HCT116 (cell line): ENCODE results near the gene KCNIP4. TPM values are rescaled to one million over a fixed set of nuclear protein-coding genes. Genes with fewer than 3 reads are reported as not detected.

Source experiments
- ATAC-seq: fragments of 200-7000 bp; cut with Tn5 transposase; 2 replicates; pipeline ENCODE4 v1.9.1; 2020; ENCODE audit warnings: mild to moderate bottlenecking, moderate library complexity
- BruUV-seq: library from RNA; stranded (reverse); fragments of 400-500 nt; replicated peaks from 2 replicates; lab custom pipeline; 2021; lab: Mats Ljungman, UMichigan
- CTCF ChIA-PET: fragments of 300-600 bp; sonication (Branson Sonifier 250); formaldehyde crosslinking; loops from one replicate; lab custom pipeline; 2021; ENCODE audit warnings: antibody characterized with exemption; lab: Charles Lee
- POLR2A ChIA-PET: fragments of 300-600, 350-600 bp; sonication (Branson Sonifier 250); formaldehyde crosslinking; loops from one replicate; lab custom pipeline; 2021; ENCODE audit warnings: antibody characterized with exemption; lab: Charles Lee
- RAD21 ChIA-PET, 2 experiments: fragments of 300-600 bp; sonication (Branson Sonifier 250); formaldehyde crosslinking; loops; one replicate each; lab custom pipeline; 2023; ENCODE audit warnings: low total read pairs in 2 of 2; ENCODE audit not compliant: uncharacterized antibody in 2 of 2, unreplicated experiment in 2 of 2, low non-redundant PET in 1 of 2; lab: Charles Lee
- DNase-seq: peaks from one replicate; pipeline ENCODE4 v3.0.0-alpha.2; 2010; ENCODE audit warnings: low read depth, low spot score
- H2AFZ ChIP-seq: fragments of 200-600 bp; shearing (Covaris generic), sonication (generic); 2 replicates; pipeline ENCODE4 v1.6.1; 2017; ENCODE audit warnings: low read depth, mixed run types, mixed read lengths, antibody characterized with exemption, low read length; ENCODE audit not compliant: poor library complexity, severe bottlenecking
- H3K27ac ChIP-seq: 2 replicates; pipeline ENCODE4 v1.5.1; 2012; ENCODE audit warnings: low read depth, low read length
- H3K27me3 ChIP-seq: fragments of 200-600 bp; sonication (generic); 2 replicates; pipeline ENCODE4 v1.6.1; 2016; ENCODE audit warnings: mixed run types, low read length, mixed read lengths; ENCODE audit not compliant: insufficient read depth
- H3K36me3 ChIP-seq, 2 experiments: fragments of 200-500 bp in 1 of 2; fragments of 200-600 bp in 1 of 2; sonication (Bioruptor generic) in 1 of 2; sonication (generic) in 1 of 2; 2 replicates each; pipeline versions ENCODE4 v1.5.1 to v1.6.1; 2014 to 2016; ENCODE audit warnings: low read length in 2 of 2, inconsistent platforms in 1 of 2, mixed read lengths in 1 of 2, mixed run types in 1 of 2; ENCODE audit not compliant: insufficient read depth in 2 of 2, control insufficient read depth in 1 of 2
- H3K4me1 ChIP-seq, 2 experiments: fragments of 200-600 bp in 1 of 2; sonication (generic) in 1 of 2; 2 replicates each; pipeline versions ENCODE4 v1.5.1 to v1.6.1; 2012 to 2017; ENCODE audit warnings: low read length in 2 of 2, inconsistent platforms in 1 of 2, mild to moderate bottlenecking in 1 of 2, mixed read lengths in 1 of 2, mixed run types in 1 of 2, moderate library complexity in 1 of 2; ENCODE audit not compliant: insufficient read depth in 2 of 2, control insufficient read depth in 1 of 2
- H3K4me2 ChIP-seq: fragments of 200-600 bp; sonication (generic); 2 replicates; pipeline ENCODE4 v1.6.1; 2017; ENCODE audit warnings: mixed run types, low read length, mixed read lengths
- H3K4me3 ChIP-seq, 2 experiments: fragments of 200-600 bp in 1 of 2; sonication (generic) in 1 of 2; replicated peaks in 1 of 2; 2 replicates each; pipeline ENCODE4 v1.5.1; 2011 to 2016; ENCODE audit warnings: low read length in 2 of 2, control low read depth in 1 of 2, low read depth in 1 of 2, mild to moderate bottlenecking in 1 of 2, mixed read lengths in 1 of 2, mixed run types in 1 of 2
- H3K79me2 ChIP-seq: fragments of 200-600 bp; sonication (generic); 2 replicates; pipeline ENCODE4 v1.6.1; 2017; ENCODE audit warnings: mild to moderate bottlenecking, mixed run types, low read length, moderate library complexity, mixed read lengths; ENCODE audit not compliant: insufficient read depth
- H3K9ac ChIP-seq: fragments of 200-600 bp; sonication (generic); 2 replicates; pipeline ENCODE4 v1.6.1; 2016; ENCODE audit warnings: low read length, mixed read lengths
- H3K9me2 ChIP-seq: fragments of 200-600 bp; sonication (generic), shearing (Covaris generic); 2 replicates; pipeline ENCODE4 v1.6.1; 2017; ENCODE audit warnings: mixed run types, mild to moderate bottlenecking, moderate library complexity; ENCODE audit not compliant: insufficient read depth
- H3K9me3 ChIP-seq, 2 experiments: fragments of 200-500 bp in 1 of 2; fragments of 200-600 bp in 1 of 2; sonication (Bioruptor generic) in 1 of 2; sonication (generic) in 1 of 2; 2 replicates each; pipeline ENCODE4 v1.6.1; 2014 to 2017; ENCODE audit warnings: low read length in 2 of 2, mixed read lengths in 2 of 2, inconsistent platforms in 1 of 2, low read depth in 1 of 2, mild to moderate bottlenecking in 1 of 2, mixed run types in 1 of 2, moderate library complexity in 1 of 2; ENCODE audit not compliant: control insufficient read depth in 1 of 2, insufficient read depth in 1 of 2
- H4K20me1 ChIP-seq: fragments of 200-600 bp; sonication (generic), shearing (Covaris generic); 2 replicates; pipeline ENCODE4 v1.6.1; 2017; ENCODE audit warnings: mixed run types, mild to moderate bottlenecking, moderate library complexity; ENCODE audit not compliant: insufficient read depth
- ELF1 ChIP-seq: IDR thresholded peaks from 2 replicates; pipeline ENCODE4 v1.6.1; 2012; ENCODE audit warnings: low read depth, borderline replicate concordance
- EZH2 ChIP-seq: fragments of 200-600 bp; sonication (generic); IDR thresholded peaks from 2 replicates; pipeline ENCODE4 v1.6.1; 2017; ENCODE audit warnings: antibody characterized with exemption, mixed run types
- EZH2phosphoT487 ChIP-seq: fragments of 200-600 bp; IDR thresholded peaks from 2 replicates; pipeline ENCODE4 v1.6.1; 2018; ENCODE audit warnings: antibody characterized with exemption, borderline replicate concordance
- JUND ChIP-seq: IDR thresholded peaks from 2 replicates; pipeline ENCODE4 v1.6.1; 2012
- POLR2A ChIP-seq: IDR thresholded peaks from 2 replicates; pipeline ENCODE4 v1.7.0; 2011; ENCODE audit warnings: borderline replicate concordance; ENCODE audit not compliant: insufficient read depth, insufficient read length; ENCODE audit errors: extremely low read depth
- SIN3A ChIP-seq: IDR thresholded peaks from 2 replicates; pipeline ENCODE4 v1.6.1; 2012; ENCODE audit warnings: low read depth
- TCF7L2 ChIP-seq: IDR thresholded peaks from 2 replicates; pipeline ENCODE4 v1.7.0; 2011; ENCODE audit warnings: borderline replicate concordance, inconsistent platforms; ENCODE audit not compliant: insufficient read depth, insufficient read length; ENCODE audit errors: extremely low read depth
- ZFX ChIP-seq: fragments of 450-650 bp; IDR thresholded peaks from 2 replicates; pipeline ENCODE4 v1.6.1; 2017
- intact Hi-C: fragments of 100-400 bp; cut with micrococcal nuclease; formaldehyde crosslinking; loops from 2 replicates; pipeline ENCODE4 v1.10.0; 2022
- total RNA-seq: library from RNA; stranded (reverse); gene quantifications from one replicate; pipeline ENCODE4 v1.2.1, GENCODE V29; 2021; ENCODE audit not compliant: unreplicated experiment
- TF ChIP-seq, protein P1 (sequence below): IDR thresholded peaks from 2 replicates; pipeline ENCODE4 v1.6.1; 2012
- TF ChIP-seq, protein P2 (sequence below): IDR thresholded peaks from 2 replicates; pipeline ENCODE4 v1.6.1; 2012
- TF ChIP-seq, protein P3 (sequence below): IDR thresholded peaks from 2 replicates; pipeline ENCODE4 v1.6.1; 2011; ENCODE audit warnings: mild to moderate bottlenecking, low read length, moderate library complexity; ENCODE audit not compliant: insufficient replicate concordance; ENCODE audit errors: extremely low read depth

The KCNIP4 gene
- total RNA-seq, 1 experiment from 2014 or later: not detected

DNA sequence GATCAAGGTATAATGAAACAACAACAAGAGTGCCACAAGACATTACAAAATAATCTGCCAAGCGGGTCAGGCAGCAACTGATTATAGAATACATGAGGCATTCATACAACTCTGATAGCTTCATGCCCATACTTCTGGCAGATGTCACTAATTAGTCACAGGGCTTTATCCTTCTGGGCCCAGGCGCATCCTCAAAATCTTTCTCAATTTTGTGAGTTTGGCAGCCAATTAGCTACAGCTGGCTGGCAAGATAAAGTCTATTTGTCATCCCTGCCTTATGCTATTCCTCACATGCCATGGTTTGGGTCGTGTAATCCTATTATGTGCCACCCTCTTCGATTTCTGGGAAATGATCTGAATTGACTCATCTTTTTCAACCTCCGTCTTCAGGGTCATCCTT lies 994.0 kb downstream of the KCNIP4 start:
- H2AFZ ChIP-seq: no peak overlapping the region
- H3K36me3 ChIP-seq: no peaks in the 10 kb centered on the region
- DNase-seq (no peak), ATAC-seq (no peak)
- H3K4me2 ChIP-seq: no peak overlapping the region
- H4K20me1 ChIP-seq: no peaks in the 10 kb centered on the region; the same call in 1 of the 2 replicates
- no peaks in the 10 kb centered on the region for H3K79me2 ChIP-seq
- POLR2A ChIA-PET: no interaction called here
- no peaks in the 10 kb centered on the region for H3K27me3 ChIP-seq
- no peaks in the 10 kb centered on the region for H3K9me2 ChIP-seq
- CTCF ChIA-PET: no interaction called here
- BruUV-seq: no TSS peak
- H3K9ac ChIP-seq: no peak overlapping the region
- intact Hi-C loops: no loop called here
- H3K9me3 ChIP-seq: peaks cover 0 to 6% of the 10 kb centered on the region in 2 experiments; a peak in 1 of 4 replicates
- no peaks in the 10 kb centered on the region for H3K4me1 ChIP-seq
- H3K27ac ChIP-seq: no peak overlapping the region
- TF ChIP-seq SIN3A (no peak), EZH2 (no peak), ELF1 (no peak)
- TF ChIP-seq, protein P1, sequence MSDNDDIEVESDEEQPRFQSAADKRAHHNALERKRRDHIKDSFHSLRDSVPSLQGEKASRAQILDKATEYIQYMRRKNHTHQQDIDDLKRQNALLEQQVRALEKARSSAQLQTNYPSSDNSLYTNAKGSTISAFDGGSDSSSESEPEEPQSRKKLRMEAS: no peak
- no peak overlapping the region for H3K4me3 ChIP-seq
- RAD21 ChIA-PET: no interaction called here

DNA sequence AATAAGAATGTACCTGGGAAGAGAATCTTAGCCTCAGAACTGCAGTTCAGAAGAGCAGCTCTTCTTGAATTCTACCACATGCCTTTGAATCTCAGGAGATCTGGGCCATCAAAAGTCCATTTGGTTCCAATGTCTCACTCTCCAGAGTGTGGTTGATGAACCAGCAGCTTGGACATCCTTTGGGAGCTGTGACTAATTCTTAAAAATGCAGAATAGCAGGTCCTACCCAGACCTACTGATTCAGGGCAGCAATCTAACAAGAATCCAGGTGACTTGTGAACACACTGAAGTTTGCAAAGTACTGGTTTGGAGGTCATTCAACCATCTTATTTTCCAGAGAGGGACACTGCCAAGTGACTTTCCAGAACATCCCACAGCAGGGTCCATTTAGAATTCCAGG lies 1003.6 kb downstream of the KCNIP4 start:
- Histone ChIP-seq H2AFZ (no peak overlapping the region), H3K4me3 (no peak overlapping the region), H3K9me3 (peaks cover 0 to 4% of the 10 kb centered on the region in 2 experiments; a peak in 2 of 4 replicates), H3K4me2 (no peak overlapping the region), H3K4me1 (no peaks in the 10 kb centered on the region), H3K79me2 (no peaks in the 10 kb centered on the region), H3K27me3 (no peaks in the 10 kb centered on the region), H3K9me2 (no peaks in the 10 kb centered on the region), H4K20me1 (no peaks in the 10 kb centered on the region), H3K36me3 (no peaks in the 10 kb centered on the region), H3K9ac (no peak overlapping the region), H3K27ac (no peak overlapping the region)
- TF ChIP-seq ZFX: no peak
- TF ChIP-seq SIN3A: no peak
- TF ChIP-seq JUND: no peak
- TF ChIP-seq, protein P2, sequence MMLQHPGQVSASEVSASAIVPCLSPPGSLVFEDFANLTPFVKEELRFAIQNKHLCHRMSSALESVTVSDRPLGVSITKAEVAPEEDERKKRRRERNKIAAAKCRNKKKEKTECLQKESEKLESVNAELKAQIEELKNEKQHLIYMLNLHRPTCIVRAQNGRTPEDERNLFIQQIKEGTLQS: no peak
- no peak for TF ChIP-seq EZH2phosphoT487
- TF ChIP-seq, protein P3, sequence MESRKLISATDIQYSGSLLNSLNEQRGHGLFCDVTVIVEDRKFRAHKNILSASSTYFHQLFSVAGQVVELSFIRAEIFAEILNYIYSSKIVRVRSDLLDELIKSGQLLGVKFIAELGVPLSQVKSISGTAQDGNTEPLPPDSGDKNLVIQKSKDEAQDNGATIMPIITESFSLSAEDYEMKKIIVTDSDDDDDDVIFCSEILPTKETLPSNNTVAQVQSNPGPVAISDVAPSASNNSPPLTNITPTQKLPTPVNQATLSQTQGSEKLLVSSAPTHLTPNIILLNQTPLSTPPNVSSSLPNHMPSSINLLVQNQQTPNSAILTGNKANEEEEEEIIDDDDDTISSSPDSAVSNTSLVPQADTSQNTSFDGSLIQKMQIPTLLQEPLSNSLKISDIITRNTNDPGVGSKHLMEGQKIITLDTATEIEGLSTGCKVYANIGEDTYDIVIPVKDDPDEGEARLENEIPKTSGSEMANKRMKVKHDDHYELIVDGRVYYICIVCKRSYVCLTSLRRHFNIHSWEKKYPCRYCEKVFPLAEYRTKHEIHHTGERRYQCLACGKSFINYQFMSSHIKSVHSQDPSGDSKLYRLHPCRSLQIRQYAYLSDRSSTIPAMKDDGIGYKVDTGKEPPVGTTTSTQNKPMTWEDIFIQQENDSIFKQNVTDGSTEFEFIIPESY: no peak
- TF ChIP-seq POLR2A: no peak
- no peak for TF ChIP-seq TCF7L2
- ChIA-PET POLR2A (no interaction called here), RAD21 (no interaction called here), CTCF (no interaction called here)
- no TSS peak for BruUV-seq
- ATAC-seq (no peak), DNase-seq (no peak)
- intact Hi-C loops: no loop called here
